Nephron (organoid): ENCODE data around the gene RSPO4.
A peak's percentile ranks its signal among the peaks of the same experiment; 100 is the strongest.

Experiments
- H3K27ac Mint-ChIP-seq, 3 experiments: 2 replicates each; pipeline ENCODE4 v1.8.0; 2020; ENCODE audit warnings: mixed read lengths in 3 of 3, mild to moderate bottlenecking in 2 of 3, moderate library complexity in 1 of 3
- H3K27me3 Mint-ChIP-seq: 2 replicates; pipeline ENCODE4 v1.8.0; 2021; ENCODE audit warnings: low read depth, mild to moderate bottlenecking, moderate library complexity, mixed read lengths
- H3K36me3 Mint-ChIP-seq: 2 replicates; pipeline ENCODE4 v1.8.0; 2020; ENCODE audit warnings: low read depth, mixed read lengths
- H3K4me1 Mint-ChIP-seq: 2 replicates; pipeline ENCODE4 v1.8.0; 2020; ENCODE audit warnings: mixed read lengths
- H3K4me3 Mint-ChIP-seq, 3 experiments: 2 replicates each; pipeline ENCODE4 v1.8.0; 2020; ENCODE audit warnings: mild to moderate bottlenecking in 3 of 3, mixed read lengths in 3 of 3, moderate library complexity in 2 of 3
- H3K9me3 Mint-ChIP-seq: 2 replicates; pipeline ENCODE4 v1.8.0; 2020; ENCODE audit warnings: mixed read lengths
- TF ChIP-seq, protein P1 (sequence below), 3 experiments: fragments of 200-600 bp; sonication (generic); IDR thresholded peaks; one replicate each; pipeline ENCODE4 v1.5.0; 2021; ENCODE audit warnings: antibody characterized with exemption in 3 of 3; ENCODE audit not compliant: unreplicated experiment in 3 of 3

Gene RSPO4

GRCh38 chr20:913306-913849, 88.7 kb downstream of the RSPO4 start:
- Mint-ChIP-seq H3K4me1 (peaks cover 30% of the 10 kb centered on the region), H3K36me3 (no peaks in the 10 kb centered on the region), H3K27me3 (peaks cover 12% of the 10 kb centered on the region), H3K4me3 (no peak overlapping the region), H3K27ac (no peak overlapping the region), H3K9me3 (no peaks in the 10 kb centered on the region)
- TF ChIP-seq, protein P1, sequence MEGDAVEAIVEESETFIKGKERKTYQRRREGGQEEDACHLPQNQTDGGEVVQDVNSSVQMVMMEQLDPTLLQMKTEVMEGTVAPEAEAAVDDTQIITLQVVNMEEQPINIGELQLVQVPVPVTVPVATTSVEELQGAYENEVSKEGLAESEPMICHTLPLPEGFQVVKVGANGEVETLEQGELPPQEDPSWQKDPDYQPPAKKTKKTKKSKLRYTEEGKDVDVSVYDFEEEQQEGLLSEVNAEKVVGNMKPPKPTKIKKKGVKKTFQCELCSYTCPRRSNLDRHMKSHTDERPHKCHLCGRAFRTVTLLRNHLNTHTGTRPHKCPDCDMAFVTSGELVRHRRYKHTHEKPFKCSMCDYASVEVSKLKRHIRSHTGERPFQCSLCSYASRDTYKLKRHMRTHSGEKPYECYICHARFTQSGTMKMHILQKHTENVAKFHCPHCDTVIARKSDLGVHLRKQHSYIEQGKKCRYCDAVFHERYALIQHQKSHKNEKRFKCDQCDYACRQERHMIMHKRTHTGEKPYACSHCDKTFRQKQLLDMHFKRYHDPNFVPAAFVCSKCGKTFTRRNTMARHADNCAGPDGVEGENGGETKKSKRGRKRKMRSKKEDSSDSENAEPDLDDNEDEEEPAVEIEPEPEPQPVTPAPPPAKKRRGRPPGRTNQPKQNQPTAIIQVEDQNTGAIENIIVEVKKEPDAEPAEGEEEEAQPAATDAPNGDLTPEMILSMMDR (IDR thresholded peaks at IDR 0.05; ENCODE audit: unreplicated experiment in 3 of 3) = no peak

DNA sequence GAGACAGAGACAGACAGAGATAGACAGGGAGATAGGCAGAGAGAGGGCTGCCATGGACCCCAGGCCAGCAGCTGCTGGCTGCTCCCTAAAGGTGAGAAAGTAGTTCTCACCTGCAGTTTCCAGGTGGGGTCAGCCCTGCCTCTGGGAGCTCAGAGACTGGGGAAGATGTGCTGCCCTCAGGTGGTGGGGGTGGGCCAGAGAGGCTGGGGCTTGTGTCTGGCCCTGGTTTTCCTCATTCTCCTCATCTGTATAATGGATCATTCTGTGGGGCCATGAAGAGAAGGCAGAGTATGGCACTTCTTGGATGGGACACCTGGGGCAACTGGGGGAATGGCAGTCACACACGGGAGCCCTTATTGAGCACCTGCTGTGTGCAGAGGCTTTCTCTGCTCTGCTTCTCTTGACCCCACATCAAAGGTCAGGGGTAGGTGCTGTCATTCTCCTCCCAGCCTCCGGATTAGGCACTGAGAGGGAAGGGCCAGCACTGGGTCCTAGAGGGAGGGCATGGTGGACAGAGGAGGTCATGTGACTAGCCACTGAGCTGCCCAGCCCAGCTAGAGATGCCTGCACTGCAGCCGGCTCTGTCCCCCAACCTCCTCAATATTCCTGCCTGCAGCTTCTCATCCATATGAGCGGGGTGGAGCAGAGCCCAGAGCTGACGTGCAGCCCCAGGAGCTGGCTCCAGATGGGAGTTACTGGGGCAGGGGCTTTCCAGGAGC, 90.1 kb downstream of the RSPO4 start:
- TF ChIP-seq, protein P1 (IDR thresholded peaks at IDR 0.05; ENCODE audit: unreplicated experiment in 3 of 3) = no peak
- Mint-ChIP-seq H3K9me3 (no peaks in the 10 kb centered on the region), H3K4me1 (peaks cover 30% of the 10 kb centered on the region), H3K27me3 (peaks cover 12% of the 10 kb centered on the region), H3K27ac (peak overlapping the region in 1 of 3 experiments; percentile 77), H3K4me3 (no peak overlapping the region), H3K36me3 (no peaks in the 10 kb centered on the region)

DNA sequence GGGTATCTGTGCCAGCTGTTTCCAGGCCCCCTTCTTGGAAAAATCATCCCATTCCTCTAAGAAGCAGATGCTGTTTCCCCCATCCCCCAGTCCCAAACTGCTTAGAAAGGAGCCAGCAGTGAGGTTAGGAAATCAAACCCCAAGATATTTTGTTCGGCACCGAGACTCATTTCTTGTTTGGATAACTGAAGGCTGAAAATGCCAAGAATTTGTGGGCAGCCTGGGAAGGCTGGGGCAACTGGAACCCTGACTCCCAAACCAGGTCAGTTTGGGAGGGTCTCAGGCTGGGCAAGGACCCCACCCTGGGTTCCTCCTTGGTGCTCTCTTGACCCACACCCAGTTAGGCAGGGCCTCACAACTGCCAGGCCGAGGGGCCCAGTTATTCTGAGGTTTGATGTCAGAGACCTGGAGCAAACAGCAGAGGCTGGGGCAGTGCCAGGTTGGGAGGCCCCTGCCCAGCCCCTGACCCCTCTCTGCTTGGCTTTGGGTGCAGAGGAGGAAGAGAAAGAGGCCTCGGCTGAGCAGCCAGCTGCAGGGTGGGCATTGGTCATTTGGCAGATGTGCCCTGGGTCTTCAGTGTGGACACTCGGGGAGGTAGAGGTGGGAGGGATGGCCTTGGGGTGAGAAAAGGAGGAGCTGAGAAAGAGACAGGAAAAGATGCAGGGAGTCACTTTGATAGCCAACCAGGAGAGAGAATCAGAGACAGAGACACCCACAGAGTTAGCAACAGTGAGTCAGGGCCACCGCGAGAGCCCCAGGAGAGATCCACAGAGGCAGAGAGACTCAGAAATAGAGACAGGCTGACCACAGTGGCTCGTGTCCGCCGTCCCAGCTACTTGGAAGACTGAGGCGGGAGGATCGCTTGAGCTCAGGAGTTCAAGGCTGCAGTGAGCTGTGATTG, 91.0 kb downstream of the RSPO4 start:
- TF ChIP-seq, protein P1 (IDR thresholded peaks at IDR 0.05; ENCODE audit: unreplicated experiment in 3 of 3) = no peak
- Mint-ChIP-seq H3K9me3 (no peaks in the 10 kb centered on the region), H3K27me3 (peaks cover 8% of the 10 kb centered on the region), H3K36me3 (no peaks in the 10 kb centered on the region), H3K27ac (peak overlapping the region; percentile 53 to 83 (median 77)), H3K4me1 (peaks cover 30% of the 10 kb centered on the region), H3K4me3 (peak overlapping the region in 1 of 3 experiments; percentile 1)

DNA sequence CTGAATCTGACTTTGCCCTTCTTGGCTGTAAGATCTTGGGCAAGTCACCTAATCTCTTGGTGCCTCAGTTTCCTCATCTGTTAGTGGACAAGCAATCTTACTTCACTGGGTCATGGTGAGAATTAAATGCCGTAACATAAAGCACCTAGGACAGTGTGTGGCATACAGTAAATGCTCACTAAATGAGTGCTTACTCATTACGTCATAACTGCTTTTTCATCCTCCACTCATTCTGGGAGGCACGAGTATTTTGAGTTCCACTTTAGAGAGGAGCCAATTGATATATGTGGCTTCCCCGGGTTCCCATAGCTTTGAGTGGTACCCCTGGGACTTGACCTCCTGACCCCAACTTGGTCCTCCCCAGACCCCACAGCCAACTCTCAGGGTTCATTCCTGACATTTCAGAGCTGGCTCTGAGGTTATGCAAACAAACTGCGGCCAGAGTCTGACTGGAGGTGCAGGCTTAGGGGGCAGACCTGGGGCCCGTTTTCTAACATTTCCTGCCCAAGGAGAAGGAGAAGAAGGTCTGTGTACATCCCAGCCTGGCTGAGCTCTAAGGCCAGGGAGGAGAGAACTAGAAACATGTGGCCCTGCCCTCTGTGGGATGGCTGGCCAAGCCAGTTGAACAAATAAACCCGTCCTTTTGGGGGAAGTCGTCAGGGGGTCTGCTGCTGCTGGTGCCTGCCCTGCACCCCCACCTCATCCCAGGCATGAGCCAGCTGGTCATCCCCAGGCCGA, 91.8 kb downstream of the RSPO4 start:
- Mint-ChIP-seq H3K27me3 (peaks cover 8% of the 10 kb centered on the region), H3K4me3 (no peak overlapping the region), H3K27ac (peak overlapping the region; percentile 53 to 83 (median 77)), H3K9me3 (no peaks in the 10 kb centered on the region), H3K4me1 (peaks cover 29% of the 10 kb centered on the region), H3K36me3 (no peaks in the 10 kb centered on the region)
- TF ChIP-seq, protein P1 (IDR thresholded peaks at IDR 0.05; ENCODE audit: unreplicated experiment in 3 of 3) = no peak

DNA sequence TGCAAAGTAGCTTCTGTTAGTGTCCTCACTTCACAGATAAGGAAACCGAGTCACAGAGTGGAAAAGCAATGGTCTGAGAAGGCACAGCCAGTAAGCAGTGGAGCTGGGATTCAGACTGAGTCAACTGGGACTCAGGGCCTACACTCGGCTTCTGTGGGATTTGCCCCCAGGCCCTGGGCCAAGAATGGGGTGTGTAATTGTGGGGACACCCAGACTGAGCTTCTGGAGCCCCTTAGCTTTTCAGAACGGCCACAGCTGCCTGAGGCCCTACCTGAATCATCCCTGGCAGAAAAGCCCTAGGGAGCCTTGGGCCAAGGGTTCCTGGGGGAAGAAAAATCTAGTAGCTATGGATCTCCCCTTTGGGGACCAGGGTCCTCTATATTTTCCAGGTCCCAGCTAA, 92.5 kb downstream of the RSPO4 start:
- H3K27me3 Mint-ChIP-seq = peaks cover 3% of the 10 kb centered on the region
- no peaks in the 10 kb centered on the region for H3K36me3 Mint-ChIP-seq
- H3K4me3 Mint-ChIP-seq = no peak overlapping the region
- peaks cover 29% of the 10 kb centered on the region for H3K4me1 Mint-ChIP-seq
- H3K27ac Mint-ChIP-seq = no peak overlapping the region
- TF ChIP-seq, protein P1 (IDR thresholded peaks at IDR 0.05; ENCODE audit: unreplicated experiment in 3 of 3) = no peak
- H3K9me3 Mint-ChIP-seq = no peaks in the 10 kb centered on the region
